Right forelimb (tissue), 1 donor: ENCODE results near the gene MTG2.

Source experiments
- DNase-seq: peaks from one replicate; pipeline ENCODE4 v3.0.0-alpha.2; 2018

MTG2 gene

GRCh38 chr20:62208061-62208794 is 25.4 kb downstream of the MTG2 start:
- no peak for DNase-seq

DNA sequence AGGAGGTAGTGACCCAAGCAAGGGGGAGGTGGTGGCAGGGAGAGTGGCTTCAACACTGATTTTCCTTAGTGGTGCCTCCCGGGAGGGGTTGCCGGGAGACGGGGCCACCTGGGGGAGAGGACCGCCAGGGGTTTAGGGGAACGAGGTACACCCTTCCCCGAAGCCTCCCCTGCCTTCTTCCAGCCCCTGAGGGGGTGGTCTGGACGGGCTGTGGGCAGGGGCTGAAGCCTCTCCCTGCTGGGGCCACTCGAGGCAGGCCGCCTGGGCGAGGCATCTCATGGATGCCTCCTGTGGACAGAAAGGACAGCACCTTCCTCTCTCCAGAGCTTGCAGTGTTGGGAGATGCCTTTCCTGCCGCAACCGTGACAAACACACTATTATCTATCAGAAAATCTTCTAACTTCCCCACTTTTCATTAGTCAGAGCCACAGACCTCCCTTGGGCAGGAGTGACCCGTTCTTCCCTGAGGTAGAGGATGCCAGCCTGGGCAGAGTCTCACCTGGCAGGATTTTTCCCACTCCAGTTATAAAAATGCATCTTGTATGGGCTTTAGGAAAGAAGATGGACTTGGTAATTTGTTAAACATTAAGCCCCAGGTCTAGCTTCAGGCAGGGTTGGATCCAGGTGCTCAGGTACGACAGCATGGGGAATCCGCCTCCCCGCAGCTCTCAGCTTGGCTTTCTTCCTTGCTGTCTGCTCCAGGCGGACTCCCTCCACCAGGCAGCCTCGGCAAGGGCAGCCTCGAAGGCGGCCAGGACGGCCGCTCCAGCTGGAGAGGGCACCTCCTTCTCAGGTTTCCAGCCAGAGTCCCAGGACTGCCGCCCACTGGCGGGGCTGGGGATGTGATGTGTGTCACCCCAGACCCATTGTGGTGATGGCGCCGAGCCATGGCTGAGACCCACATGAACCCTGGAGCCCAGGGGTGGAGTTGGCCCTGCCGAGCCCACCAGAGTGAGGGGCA is 26.2 kb downstream of the MTG2 start:
- DNase-seq, result no peak

DNA sequence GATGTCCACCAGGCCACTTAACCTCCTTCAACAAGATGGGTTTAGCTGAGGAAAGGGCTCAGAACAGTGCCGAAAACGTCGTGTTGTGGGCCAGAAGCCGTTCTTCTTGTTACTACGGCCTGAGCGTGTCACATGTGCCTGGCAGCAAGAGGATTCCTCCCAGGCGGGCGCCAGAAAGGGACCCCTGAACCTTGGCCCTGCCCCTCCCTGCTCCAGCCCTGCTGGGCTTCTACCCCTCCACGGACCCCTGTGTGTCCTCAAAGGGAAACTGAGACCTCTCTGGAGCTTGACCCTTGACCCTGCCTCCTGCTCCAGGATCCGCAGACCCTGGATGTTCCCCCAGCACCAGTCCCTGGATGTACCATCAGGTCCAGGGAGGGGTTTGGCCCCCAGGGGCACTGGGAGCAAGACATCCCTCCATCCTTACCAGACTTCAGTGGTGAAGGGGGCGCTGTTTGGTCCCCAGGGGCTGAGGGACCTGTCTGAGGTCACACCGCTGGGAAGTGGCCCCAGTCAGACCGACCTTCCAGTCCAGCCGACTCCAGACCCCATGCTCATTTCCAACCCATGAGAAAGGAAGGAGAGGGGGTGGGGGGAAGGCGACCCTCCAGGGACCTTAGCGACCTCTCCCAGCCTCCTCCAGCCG is 27.1 kb downstream of the MTG2 start:
- no peak for DNase-seq

DNA sequence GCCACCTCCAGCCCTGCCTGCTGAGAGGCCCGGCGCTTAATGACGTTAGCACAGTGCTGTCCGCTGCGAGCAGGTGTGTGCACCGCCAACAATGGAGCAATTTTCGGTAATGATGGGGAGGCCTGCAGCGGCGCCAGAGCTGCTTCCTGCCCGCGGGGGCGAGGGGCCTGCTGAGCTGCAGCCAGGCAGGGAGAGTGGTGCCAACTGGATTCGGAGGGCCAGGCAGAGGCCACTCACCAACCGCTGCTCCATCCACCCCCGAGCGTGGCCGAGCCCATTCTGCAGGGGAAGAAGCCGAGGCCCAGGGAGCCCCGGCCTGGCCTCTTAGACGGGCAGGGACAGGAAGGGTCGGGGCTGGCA is 27.6 kb downstream of the MTG2 start:
- DNase-seq, result no peak

DNA sequence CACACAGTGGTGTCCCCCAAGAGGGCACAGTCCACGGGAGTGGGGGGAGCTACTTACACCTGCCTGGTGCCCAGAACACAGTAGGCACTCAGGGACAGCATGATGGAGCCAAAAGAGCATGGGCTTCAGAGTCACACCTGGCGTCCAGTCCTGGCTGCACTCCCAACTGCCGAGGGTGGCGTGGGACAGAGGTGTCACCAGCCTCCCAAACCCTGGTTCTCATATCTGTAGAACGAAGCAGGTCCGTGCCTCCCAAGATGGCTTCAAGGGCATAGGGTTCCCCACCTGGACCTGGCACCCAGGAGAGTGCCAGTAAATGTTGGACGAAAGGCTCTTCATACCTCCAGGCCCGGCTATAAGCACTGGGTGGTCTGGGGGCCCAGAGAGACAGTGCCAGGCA is 28.4 kb downstream of the MTG2 start:
- DNase-seq, result no peak

- no peak for DNase-seq
These were observed 29.0 kb downstream of the MTG2 start for GRCh38 chr20:62211769-62212288.

DNA sequence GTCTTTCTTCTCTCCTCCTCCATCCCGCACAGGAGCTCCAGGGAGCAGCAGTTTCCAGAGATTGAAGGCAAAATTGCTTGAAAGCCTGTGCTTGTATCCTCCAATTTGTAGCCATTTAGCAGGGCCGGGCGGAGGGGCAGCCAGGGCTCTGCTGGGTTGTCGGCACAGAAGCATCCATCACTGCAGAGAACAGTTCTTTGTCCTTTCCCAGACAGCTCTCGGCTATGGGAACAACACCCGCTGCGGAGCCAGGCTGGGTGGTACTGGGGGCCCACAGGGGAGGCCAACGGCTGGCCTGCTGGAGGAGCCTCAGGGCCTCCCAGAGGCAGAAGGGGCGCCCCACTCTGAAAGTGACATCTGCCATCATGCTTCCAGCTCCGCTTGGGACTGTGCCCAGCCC is 29.5 kb downstream of the MTG2 start:
- DNase-seq, result no peak

GRCh38 chr20:62214067-62214466 is 31.2 kb downstream of the MTG2 start:
- no peak for DNase-seq

- DNase-seq, result no peak
These were observed 32.5 kb downstream of the MTG2 start for GRCh38 chr20:62215020-62215990.

GRCh38 chr20:62215991-62216635 is 33.3 kb downstream of the MTG2 start:
- no peak for DNase-seq

DNA sequence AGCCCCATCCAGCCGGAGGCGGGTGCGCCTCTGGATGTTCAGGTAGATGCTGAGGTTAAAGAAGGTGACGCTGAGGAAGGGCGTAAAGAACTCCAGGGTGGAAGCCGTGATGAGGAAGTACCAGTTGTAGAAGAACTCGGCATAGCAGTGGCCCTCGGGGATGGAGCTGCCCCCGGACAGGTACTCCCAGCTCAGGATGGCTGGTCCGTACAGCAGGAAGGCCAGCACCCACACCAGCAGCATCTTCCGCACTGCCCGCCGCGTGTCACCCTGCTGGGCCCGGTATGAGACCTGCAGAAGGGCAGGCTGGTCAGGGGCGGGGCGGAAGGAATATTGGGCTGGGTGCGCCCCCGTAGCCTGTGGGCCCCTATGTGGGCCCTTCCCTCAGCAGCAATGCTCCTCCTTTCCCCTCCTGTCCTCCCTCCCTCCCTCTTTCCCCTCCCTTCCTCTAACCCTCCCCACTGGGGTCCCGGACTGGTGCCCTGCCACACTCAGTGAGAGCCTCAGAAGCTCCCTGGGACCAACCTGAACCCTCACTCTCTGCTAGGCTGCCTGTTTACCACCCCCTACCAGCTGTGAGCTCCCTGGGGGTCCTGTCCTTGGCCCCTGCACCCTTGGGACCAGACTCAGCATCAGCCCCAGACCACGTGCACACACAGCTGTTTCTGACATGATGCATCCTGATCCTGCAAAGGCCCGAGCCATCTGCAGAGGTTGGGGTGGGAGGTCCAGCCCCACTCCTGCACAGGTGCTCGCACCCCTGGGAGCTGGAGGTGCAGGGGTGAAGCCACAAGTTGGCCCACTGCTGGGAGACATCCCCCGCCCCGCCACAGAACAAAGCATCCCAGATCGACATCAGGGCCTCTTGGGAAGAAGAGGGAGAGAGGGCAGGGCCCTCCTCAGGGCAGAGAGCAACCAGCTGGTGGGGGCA is 34.1 kb downstream of the MTG2 start:
- no peak for DNase-seq

DNA sequence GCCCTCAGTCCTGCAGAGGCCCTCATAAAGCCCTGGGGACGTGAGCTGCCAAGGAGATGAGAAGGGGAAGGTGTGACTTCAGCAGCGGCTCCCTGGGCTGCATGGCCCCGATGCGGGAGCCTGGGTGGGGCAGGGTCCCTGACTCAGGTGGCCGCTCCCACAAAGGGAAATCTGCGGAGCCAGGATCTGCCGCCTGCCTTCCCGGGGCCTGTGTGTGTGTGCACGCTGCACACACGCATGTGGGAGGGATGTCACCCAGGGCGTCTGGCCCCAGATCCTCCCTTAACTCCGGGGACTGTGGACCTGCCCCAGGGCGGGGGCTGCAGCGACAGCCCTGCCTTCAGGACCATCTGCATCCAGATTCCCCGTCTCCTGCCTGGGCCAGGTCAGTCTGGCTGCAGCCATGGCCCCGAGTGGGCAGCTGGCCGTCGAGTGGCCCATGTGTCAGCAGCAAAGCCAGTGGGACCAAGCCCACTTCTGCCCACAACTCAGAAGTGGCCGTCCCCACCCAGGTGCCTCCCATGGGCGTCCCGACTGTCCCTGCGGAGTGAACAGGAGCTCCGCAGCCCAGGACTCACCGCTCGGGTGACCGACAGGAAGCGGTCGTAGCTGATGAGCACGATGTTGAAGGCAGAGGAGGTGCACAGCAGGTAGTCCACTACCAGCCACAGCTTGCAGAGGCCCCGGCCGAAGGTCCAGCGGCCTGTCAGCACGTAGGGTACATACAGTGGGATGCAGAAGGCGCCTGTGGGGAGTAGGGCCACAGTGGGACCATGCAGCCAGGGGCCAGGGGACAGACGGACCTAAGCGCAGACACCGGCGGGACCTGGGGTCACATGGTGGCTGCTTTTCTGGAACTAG is 35.3 kb downstream of the MTG2 start:
- DNase-seq, result no peak

DNA sequence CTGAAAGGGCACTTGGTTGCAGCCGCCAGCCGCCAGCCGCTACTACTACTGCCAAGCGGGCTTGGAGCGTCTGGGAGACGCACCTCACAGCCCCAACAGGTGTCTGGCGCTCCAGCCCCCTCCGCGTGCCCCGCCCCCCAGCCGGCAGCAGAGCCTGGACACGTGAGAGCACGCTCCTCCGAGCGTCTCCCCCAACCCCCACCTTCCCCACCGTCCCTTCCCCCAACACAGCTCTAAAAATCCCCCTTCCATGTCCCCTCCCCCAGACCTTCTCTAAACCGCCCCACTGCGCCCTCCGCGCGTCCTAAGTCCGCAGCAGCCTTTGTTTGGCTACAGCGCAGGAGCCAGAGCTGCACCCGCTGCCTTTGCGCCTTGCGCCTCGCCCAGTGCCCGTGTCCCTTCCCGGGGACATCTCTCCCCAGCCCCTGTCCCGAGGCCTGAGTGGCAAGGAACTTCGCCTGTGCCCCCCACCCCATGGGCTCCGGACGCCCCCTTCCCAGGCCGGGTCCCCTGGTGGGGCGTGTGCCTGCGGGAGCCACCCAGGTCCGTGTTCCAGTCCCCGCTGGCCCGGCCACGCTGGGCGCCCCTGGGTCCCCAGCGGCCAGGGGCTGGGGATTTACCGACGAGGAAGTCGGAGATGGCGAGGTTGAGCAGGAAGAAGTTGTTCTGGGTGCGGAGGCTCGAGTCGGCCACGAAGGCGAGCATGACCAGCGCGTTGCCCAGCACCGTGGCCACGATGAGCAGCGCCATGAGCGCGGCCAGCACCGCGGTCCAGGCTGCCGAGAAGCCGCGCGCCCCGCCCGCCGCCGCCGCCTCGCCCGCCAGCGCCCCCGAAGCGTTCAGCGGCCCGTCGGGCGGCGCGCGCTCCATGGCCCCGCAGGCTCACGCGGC is 36.5 kb downstream of the MTG2 start:
- DNase-seq, result no peak

DNA sequence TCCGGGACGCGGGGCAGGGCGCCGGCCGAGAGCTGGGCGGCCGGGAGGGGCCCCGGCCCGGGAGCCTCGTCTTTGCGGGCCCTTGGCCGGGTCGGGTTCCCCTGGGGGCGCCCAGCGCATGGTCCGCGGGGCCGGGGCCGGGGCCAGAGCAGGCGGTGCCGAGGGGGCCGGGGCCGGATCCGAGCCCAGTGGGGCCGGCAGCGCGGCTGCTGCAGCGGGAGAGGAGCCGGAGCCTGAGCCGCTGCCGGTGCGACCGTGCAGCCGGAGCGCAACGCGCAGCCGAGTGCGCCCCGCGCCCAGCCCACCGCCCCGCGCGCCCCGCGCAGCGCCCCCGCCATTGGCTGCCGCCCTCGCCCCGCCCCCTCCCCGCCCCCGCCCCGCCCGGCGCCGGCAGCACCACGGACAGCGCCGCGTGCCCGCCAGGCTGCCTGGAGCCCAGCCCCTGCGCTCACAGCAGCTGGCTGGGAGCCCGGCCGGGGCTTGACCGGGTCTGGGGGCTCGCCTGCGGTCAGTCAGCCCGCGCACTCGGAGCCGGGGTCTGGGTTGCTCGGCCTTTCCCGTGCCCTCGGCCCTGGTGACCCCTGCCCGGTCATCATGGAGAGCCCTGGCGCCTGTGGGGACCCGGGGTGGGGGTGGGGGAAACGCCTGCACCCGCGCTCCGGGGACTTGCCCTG is 37.3 kb downstream of the MTG2 start, which contains the start of gene HRH3:
Gene HRH3 (minus strand): TSS at position 287 of the 674 bp plus-strand sequence. CDS start 308 bp downstream, outside the sequence.
- DNase-seq, result peak; percentile 78

DNA sequence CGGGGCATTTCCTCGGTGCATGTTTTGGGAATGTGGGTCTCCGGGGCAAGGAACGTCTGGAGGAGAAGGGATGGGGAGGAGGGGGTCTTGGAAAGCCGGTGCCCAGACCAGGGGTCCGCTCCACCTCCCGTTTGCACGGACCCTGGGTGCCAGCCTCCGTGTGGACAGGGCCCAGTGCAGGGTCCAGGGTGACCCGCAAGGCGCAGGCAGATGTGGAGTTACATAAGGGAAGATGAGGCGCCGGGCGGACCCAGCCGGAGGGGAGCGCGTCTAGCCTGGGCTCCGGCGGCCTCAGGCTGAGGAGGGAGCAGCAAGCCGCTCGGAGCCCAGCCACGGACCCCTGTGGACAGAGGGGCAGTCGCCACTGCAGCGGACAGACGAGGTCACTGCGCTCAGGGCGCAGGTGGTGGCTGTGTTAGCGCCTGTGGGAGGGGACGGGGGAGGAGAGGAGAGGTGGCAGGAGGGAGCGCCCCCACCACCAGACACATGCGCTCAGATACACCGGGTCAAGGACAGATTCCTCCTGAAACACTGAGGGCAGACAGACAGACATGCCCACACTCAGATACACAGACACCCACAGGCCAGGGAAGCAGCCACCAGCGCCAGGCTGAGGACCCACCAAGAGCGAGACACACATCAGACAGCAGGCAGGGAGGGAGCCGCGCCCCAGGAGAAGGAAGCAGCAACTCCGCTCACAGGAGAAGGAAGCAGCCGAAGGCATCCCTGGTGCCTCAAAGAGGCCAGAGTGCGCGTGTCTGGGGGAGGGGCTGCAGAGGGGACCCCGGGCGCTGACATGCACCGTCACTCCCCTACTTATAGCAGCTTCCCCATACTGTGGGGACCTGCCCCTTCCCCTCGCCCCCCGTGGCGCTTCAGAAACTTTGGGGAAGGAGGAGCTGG is 38.1 kb downstream of the MTG2 start:
- no peak for DNase-seq

DNA sequence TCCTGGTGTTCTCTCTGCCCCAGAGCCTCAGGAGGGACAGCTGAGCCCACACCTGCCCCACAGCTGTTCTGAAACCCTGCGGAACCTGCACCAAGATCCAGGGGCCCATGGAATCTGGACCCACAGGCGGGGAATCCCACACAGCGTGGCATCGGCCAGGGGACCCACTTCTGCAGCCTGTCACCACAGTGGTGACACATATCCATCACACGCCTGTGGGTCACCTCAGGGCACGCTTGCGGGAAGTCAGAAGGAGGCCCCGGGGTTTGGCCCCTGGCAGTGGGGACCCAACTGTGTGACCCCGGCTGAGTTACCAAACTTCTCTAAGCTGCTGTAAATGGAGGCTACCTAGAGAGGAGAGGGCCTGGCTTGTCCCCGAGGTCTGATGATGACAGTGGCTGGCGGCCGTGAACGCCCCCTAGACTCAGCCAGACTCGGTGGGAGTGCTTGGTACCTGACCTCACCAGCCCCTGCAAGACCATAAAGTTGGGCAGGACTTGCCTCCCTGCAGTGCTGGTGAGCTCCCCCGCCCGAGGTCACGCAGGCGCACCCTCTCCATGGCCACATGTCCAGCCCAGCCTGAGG is 39.5 kb downstream of the MTG2 start:
- DNase-seq, result no peak
